Heart left ventricle (tissue), 13 donors: Measurements from ENCODE around the gene RELL1.

Source experiments
- CTCF ChIP-seq, 12 donors: fragments of 200-600 bp; sonication (generic) in 4 of 12; IDR thresholded peaks; one replicate each; pipeline versions ENCODE4 v1.5.0 to v1.8.0; 2018 to 2022; ENCODE audit warnings: antibody characterized with exemption in 12 of 12, mild to moderate bottlenecking in 5 of 12
- POLR2A ChIP-seq, 2 donors: fragments of 450-650 bp; IDR thresholded peaks; one replicate each; pipeline ENCODE4 v1.6.1; 2017; ENCODE audit warnings: antibody characterized with exemption in 2 of 2, mild to moderate bottlenecking in 2 of 2, moderate library complexity in 2 of 2
- donor health status: ischemic (EF 13 %, LVEDD 7.1; RV severe dilation, severe dysfunction).
- donor health status: DM: no; HTN: yes; CAD: no.
- donor health status: DM: no; HTN: no; CAD: no.
- donor health status: ischemic (EF 25% LVEDD 6.9; RV normal size, moderate dysfunction).
- donor health status: ischemic (EF 25% LVEDD 5.7; RV mildly dilated, moderate dysfunction).
- donor health status: ischemic (EF 35%, LVEDD 5.7; RV mildly dilated, moderate dysfunction).
- donor health status: nonischemic (EF 11% LVEDD 7.7; RV severe dilation, severe dysfunction).
- donor health status: DM: yes; HTN: yes; CAD: no.
- donor health status: PGD.
- donor health status: ischemic (EF 29% LVEDD 5.4; RV normal size, mild dysfunction).
- donor health status: nonischemic (EF 23%, LVEDD 6.1; RV moderate dilation, normal function).

GRCh38 chr4:37623125-37623524, 63.1 kb downstream of the RELL1 start:
- TF ChIP-seq CTCF (IDR thresholded peaks at IDR 0.05) (no peak), POLR2A (IDR thresholded peaks at IDR 0.05) (no peak)
